GM18505 (cell line): ENCODE measurements around the gene TMEM81.

Experiments
- ATAC-seq: cut with Tn5 transposase; IDR thresholded peaks from one replicate; pipeline ENCODE4 v1.9.1; 2021; ENCODE audit not compliant: unreplicated experiment
- POLR2A ChIP-seq: IDR thresholded peaks from 4 replicates; pipeline ENCODE4 v1.6.1; 2011; ENCODE audit warnings: borderline replicate concordance; ENCODE audit not compliant: insufficient read depth, insufficient read length; ENCODE audit errors: extremely low read depth

TMEM81 gene

GRCh38 chr1:205095422-205095821, 11.2 kb upstream of the TMEM81 start:
- no peak for ATAC-seq
- no peak for TF ChIP-seq POLR2A

GRCh38 chr1:205091043-205091740, 6.9 kb upstream of the TMEM81 start:
- no peak for ATAC-seq
- no peak for TF ChIP-seq POLR2A

- no peak for TF ChIP-seq POLR2A
Measured at GRCh38 chr1:205088341-205088740, 4.1 kb upstream of the TMEM81 start.

GRCh38 chr1:205082431-205082830, 1.8 kb downstream of the TMEM81 start:
- ATAC-seq: no peak
- TF ChIP-seq POLR2A: no peak

More at GRCh38 chr1:205088341-205088740, 4.1 kb upstream of the TMEM81 start:
- no peak for ATAC-seq

- no peak for TF ChIP-seq POLR2A
- no peak for ATAC-seq
Measured at GRCh38 chr1:205077934-205078311, 6.3 kb downstream of the TMEM81 start.

GRCh38 chr1:205077158-205077933, 6.9 kb downstream of the TMEM81 start:
- TF ChIP-seq POLR2A: no peak
- no peak for ATAC-seq

- ATAC-seq: no peak
- no peak for TF ChIP-seq POLR2A
Measured at GRCh38 chr1:205076245-205076761, 8.0 kb downstream of the TMEM81 start.

- no peak for ATAC-seq
- no peak for TF ChIP-seq POLR2A
Measured at GRCh38 chr1:205075642-205076155, 8.6 kb downstream of the TMEM81 start.

- no peak for TF ChIP-seq POLR2A
- ATAC-seq: no peak
Measured at GRCh38 chr1:205074513-205074912, 9.7 kb downstream of the TMEM81 start.

- TF ChIP-seq POLR2A: no peak
- ATAC-seq: no peak
Measured at GRCh38 chr1:205074084-205074483, 10.2 kb downstream of the TMEM81 start.

GRCh38 chr1:205073511-205073910, 10.7 kb downstream of the TMEM81 start:
- ATAC-seq: no peak
- no peak for TF ChIP-seq POLR2A

- no peak for TF ChIP-seq POLR2A
- no peak for ATAC-seq
Measured at GRCh38 chr1:205072881-205073280, 11.4 kb downstream of the TMEM81 start.

GRCh38 chr1:205072286-205072685, 12.0 kb downstream of the TMEM81 start:
- ATAC-seq: no peak
- no peak for TF ChIP-seq POLR2A

GRCh38 chr1:205071801-205072200, 12.5 kb downstream of the TMEM81 start:
- no peak for ATAC-seq
- TF ChIP-seq POLR2A: no peak
